Mucosa of descending colon (tissue), 3 donors: ENCODE measurements around the gene HSPG2. TPM values are rescaled to one million over a fixed set of nuclear protein-coding genes. Genes with fewer than 3 reads are reported as not detected.
A peak's percentile ranks its signal among the peaks of the same experiment; 100 is the strongest.
"Not testable (repeated sequence)": the region's sequence is repeated elsewhere in the genome, so short reads cannot be mapped to it uniquely, and the experiment has no call there.

Source experiments
- ATAC-seq: fragments of 200-7000 bp; cut with Tn5 transposase; one replicate; pipeline ENCODE4 v1.9.1; 2020; ENCODE audit warnings: mild to moderate bottlenecking, moderate library complexity
- DNase-seq, 3 donors: peaks; one replicate each; pipeline ENCODE4 v3.0.0-alpha.2; 2020
- H3K36me3 ChIP-seq: fragments of 200-600 bp; one replicate; pipeline ENCODE4 v1.8.0; 2021; ENCODE audit warnings: low read depth, mild to moderate bottlenecking
- H3K4me1 ChIP-seq: fragments of 200-600 bp; one replicate; pipeline ENCODE4 v1.8.0; 2021; ENCODE audit warnings: low read depth, mild to moderate bottlenecking
- H3K4me3 ChIP-seq: fragments of 200-600 bp; one replicate; pipeline ENCODE4 v1.8.0; 2021; ENCODE audit warnings: mild to moderate bottlenecking
- H3K9me3 ChIP-seq: fragments of 200-600 bp; one replicate; pipeline ENCODE4 v1.8.0; 2021; ENCODE audit warnings: mild to moderate bottlenecking
- intact Hi-C, 2 donors: fragments of 100-400 bp; cut with DNase I in 1 of 2; cut with micrococcal nuclease in 1 of 2; formaldehyde crosslinking; loops; one replicate each; pipeline versions ENCODE4 v1.11.0 to v1.11.1; 2022; cut with DNase I, micrococcal nuclease
- total RNA-seq, 3 donors: library from RNA; stranded (reverse); fragmentation: NEBNext Ultra II Directional in 2 of 3; extraction: Animal tissue kit (Norgen Biotek cat#: 25700) in 2 of 3; gene quantifications; one replicate each; pipeline versions ENCODE4 v1.2.1 to v1.2.4, GENCODE V29; 2021 to 2023
- TF ChIP-seq, protein P1 (sequence below): fragments of 200-600 bp; IDR thresholded peaks from one replicate; pipeline ENCODE4 v1.8.0; 2022; ENCODE audit warnings: antibody characterized with exemption, mild to moderate bottlenecking
- donor health status: DM: no; HTN: no; CAD: no; lungs with moderate emphysema.
- donor health status: DM: no; HTN: no; CAD: no.
- donor health status: DM: no; HTN: yes; CAD: no.

Gene HSPG2
- total RNA-seq, 3 donors from 2014 or later, result 142 to 436 (median 197) TPM

GRCh38 chr1:21950734-21951133 lies 13.6 kb upstream of the HSPG2 start:
- Histone ChIP-seq H3K36me3 (no peaks in the 10 kb centered on the region), H3K9me3 (no peaks in the 10 kb centered on the region), H3K4me3 (no peak overlapping the region), H3K4me1 (peaks cover under 1% of the 10 kb centered on the region)
- intact Hi-C loops, result no loop called here
- TF ChIP-seq, protein P1, sequence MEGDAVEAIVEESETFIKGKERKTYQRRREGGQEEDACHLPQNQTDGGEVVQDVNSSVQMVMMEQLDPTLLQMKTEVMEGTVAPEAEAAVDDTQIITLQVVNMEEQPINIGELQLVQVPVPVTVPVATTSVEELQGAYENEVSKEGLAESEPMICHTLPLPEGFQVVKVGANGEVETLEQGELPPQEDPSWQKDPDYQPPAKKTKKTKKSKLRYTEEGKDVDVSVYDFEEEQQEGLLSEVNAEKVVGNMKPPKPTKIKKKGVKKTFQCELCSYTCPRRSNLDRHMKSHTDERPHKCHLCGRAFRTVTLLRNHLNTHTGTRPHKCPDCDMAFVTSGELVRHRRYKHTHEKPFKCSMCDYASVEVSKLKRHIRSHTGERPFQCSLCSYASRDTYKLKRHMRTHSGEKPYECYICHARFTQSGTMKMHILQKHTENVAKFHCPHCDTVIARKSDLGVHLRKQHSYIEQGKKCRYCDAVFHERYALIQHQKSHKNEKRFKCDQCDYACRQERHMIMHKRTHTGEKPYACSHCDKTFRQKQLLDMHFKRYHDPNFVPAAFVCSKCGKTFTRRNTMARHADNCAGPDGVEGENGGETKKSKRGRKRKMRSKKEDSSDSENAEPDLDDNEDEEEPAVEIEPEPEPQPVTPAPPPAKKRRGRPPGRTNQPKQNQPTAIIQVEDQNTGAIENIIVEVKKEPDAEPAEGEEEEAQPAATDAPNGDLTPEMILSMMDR, result no peak
- ATAC-seq (no peak), DNase-seq (peak in 1 of 3 donors; percentile 3)

GRCh38 chr1:21946836-21947587 lies 9.9 kb upstream of the HSPG2 start:
- no peak for DNase-seq
- H3K36me3 ChIP-seq, result no peaks in the 10 kb centered on the region
- H3K4me3 ChIP-seq, result no peak overlapping the region
- H3K4me1 ChIP-seq, result no peaks in the 10 kb centered on the region
- no peak for ATAC-seq
- intact Hi-C loops, result no loop called here
- TF ChIP-seq, protein P1, result no peak
- no peaks in the 10 kb centered on the region for H3K9me3 ChIP-seq

GRCh38 chr1:21944733-21945073 lies 7.6 kb upstream of the HSPG2 start:
- TF ChIP-seq, protein P1, result no peak
- Histone ChIP-seq H3K4me1 (no peaks in the 10 kb centered on the region), H3K9me3 (no peaks in the 10 kb centered on the region), H3K36me3 (no peaks in the 10 kb centered on the region), H3K4me3 (no peak overlapping the region)
- intact Hi-C loops, result no loop called here
- no peak for ATAC-seq
- no peak for DNase-seq

DNA sequence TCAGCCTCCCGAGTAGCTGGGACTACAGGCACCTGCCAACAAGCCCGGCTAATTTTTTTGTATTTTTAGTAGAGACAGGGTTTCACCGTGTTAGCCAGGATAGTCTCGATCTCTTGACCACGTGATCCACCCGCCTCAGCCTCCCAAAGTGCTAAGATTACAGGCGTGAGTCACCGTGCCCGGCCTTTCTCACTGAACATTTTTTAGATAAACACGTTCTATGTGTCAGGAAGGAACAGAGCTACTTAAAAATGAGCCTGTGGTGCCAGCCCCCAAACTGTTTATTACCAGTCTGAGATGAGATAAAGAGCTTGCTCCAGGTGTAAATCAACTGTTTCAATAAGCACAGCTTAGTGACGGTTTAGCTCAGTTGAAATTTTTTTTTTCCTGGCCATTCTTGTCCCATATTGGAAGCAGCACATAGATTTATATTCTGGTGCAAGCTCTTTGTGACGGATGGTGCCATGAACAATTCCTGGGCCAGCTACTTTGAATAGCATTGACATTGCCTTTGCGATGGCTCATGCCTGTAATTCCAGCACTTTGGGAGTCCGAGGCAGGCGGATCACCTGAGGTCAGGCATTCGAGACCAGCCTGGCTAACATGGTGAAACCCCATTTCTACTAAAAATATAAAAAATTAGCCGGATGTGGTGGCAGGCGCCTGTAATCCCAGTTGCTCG lies 6.0 kb upstream of the HSPG2 start:
- DNase-seq, result peak in 1 of 3 donors; percentile 24
- intact Hi-C loops, H3K4me3 ChIP-seq, H3K9me3 ChIP-seq, H3K4me1 ChIP-seq, H3K36me3 ChIP-seq: not testable (repeated sequence)
- ATAC-seq, result peak; percentile 47

DNA sequence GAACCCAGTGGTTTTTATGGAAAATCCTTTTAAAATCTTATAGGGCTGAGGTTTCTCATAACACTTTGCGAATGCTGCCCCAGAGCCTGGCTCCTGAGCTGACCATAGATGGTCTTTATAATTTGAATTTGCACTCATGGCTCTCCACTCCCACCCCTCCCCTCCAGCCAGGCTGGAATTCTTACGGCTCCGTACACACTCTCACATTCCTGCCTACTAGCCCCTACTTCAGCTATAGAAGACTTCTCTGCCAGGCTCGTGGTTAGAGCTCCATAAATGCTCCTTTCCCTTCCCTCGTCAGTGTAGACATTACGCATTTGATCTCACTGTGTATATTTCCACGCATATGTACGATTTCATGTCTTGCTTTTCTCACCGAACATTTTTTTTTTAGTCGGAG lies 5.4 kb upstream of the HSPG2 start:
- no peak for ATAC-seq
- TF ChIP-seq, protein P1, result no peak
- H3K4me3 ChIP-seq, result no peak overlapping the region
- no peaks in the 10 kb centered on the region for H3K9me3 ChIP-seq
- H3K36me3 ChIP-seq, result no peaks in the 10 kb centered on the region
- intact Hi-C loops, result no loop called here
- peaks cover 7% of the 10 kb centered on the region for H3K4me1 ChIP-seq
- DNase-seq, result peak in 2 of 3 donors; percentile 1 to 4

DNA sequence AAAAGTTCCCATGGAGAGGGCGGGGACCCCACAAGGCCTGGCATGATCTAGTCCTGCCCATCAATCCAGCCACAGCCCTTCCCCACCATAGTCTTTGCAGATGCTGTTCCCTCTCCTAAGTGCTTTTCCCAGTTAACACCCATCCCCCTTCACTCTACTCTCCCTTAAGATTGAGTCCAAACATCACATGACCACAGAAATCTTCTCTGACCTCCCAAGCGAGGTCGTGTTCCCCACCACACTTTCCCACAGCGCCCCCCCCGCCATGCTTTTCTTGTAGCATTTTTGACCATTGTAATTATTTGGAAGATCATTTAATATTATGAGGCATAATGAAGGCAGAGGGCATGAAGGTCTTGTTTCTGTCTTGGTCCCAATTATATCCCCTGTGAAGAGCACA lies 4.3 kb upstream of the HSPG2 start:
- DNase-seq (no peak), ATAC-seq (no peak)
- intact Hi-C loops, result no loop called here
- H3K36me3 ChIP-seq, result no peaks in the 10 kb centered on the region
- no peaks in the 10 kb centered on the region for H3K9me3 ChIP-seq
- TF ChIP-seq, protein P1, result no peak
- no peak overlapping the region for H3K4me3 ChIP-seq
- H3K4me1 ChIP-seq, result peaks cover 7% of the 10 kb centered on the region
